ENCODE data around the gene TECPR2. TPM values are rescaled to one million over a fixed set of nuclear protein-coding genes. Genes with fewer than 3 reads are reported as not detected.

Gene TECPR2
- total RNA-seq, 1 donor from 2014 or later = 12.0 TPM

DNA sequence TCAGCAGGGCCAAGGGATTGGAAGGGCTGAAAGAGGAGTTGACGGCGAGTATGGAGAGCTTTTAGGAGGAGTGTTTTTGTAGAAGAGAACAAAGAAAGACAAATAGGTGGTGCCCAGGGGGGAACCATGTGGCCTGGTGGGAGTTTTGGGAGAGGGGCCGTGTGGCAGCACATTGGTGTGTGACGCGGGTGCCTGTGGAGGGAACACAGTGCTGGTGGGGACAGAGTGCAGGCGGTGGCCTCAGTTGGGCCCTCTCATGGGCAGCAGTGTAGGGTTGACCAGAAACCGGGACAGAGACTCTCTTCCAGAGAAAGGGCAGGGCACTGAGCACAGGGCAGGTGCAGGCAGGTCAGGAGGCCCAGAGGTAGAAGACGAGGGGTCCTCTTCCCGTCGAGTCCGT is 56.5 kb downstream of the TECPR2 start:
- H3K36me3 ChIP-seq (ENCODE audit: control insufficient read depth in 3 of 3, insufficient read depth in 3 of 3, low read length in 3 of 3) = peaks cover 18 to 34% (median 30%) of the 10 kb centered on the region in 3 donors
- no peak overlapping the region for H3K9ac ChIP-seq (ENCODE audit: low read depth in 1 of 3, low read length in 3 of 3)
- H3K27me3 ChIP-seq (ENCODE audit: control insufficient read depth in 3 of 3, insufficient read depth in 3 of 3, low read length in 3 of 3) = no peaks in the 10 kb centered on the region
- H3K4me1 ChIP-seq (ENCODE audit: control insufficient read depth in 3 of 3, insufficient read depth in 3 of 3, low read length in 3 of 3) = peaks cover 0 to 3% (median 3%) of the 10 kb centered on the region in 3 donors
- no peaks in the 10 kb centered on the region for H3K9me3 ChIP-seq (ENCODE audit: control insufficient read depth in 3 of 3, low read length in 3 of 3)
- H3K4me3 ChIP-seq (ENCODE audit: low read length in 3 of 3) = no peak overlapping the region
- no peak overlapping the region for H3K27ac ChIP-seq (ENCODE audit: low read depth, low read length)

- H3K36me3 ChIP-seq (ENCODE audit: control insufficient read depth in 3 of 3, insufficient read depth in 3 of 3, low read length in 3 of 3) = peaks cover 18 to 30% (median 26%) of the 10 kb centered on the region in 3 donors
- no peak overlapping the region for H3K4me3 ChIP-seq (ENCODE audit: low read length in 3 of 3)
- no peak overlapping the region for H3K9ac ChIP-seq (ENCODE audit: low read depth in 1 of 3, low read length in 3 of 3)
- H3K27me3 ChIP-seq (ENCODE audit: control insufficient read depth in 3 of 3, insufficient read depth in 3 of 3, low read length in 3 of 3) = no peaks in the 10 kb centered on the region
- H3K9me3 ChIP-seq (ENCODE audit: control insufficient read depth in 3 of 3, low read length in 3 of 3) = no peaks in the 10 kb centered on the region
- H3K27ac ChIP-seq (ENCODE audit: low read depth, low read length) = no peak overlapping the region
- peaks cover 0 to 3% (median 3%) of the 10 kb centered on the region in 3 donors for H3K4me1 ChIP-seq (ENCODE audit: control insufficient read depth in 3 of 3, insufficient read depth in 3 of 3, low read length in 3 of 3)
Observed at GRCh38 chr14:102419716-102420115, 57.0 kb downstream of the TECPR2 start.

DNA sequence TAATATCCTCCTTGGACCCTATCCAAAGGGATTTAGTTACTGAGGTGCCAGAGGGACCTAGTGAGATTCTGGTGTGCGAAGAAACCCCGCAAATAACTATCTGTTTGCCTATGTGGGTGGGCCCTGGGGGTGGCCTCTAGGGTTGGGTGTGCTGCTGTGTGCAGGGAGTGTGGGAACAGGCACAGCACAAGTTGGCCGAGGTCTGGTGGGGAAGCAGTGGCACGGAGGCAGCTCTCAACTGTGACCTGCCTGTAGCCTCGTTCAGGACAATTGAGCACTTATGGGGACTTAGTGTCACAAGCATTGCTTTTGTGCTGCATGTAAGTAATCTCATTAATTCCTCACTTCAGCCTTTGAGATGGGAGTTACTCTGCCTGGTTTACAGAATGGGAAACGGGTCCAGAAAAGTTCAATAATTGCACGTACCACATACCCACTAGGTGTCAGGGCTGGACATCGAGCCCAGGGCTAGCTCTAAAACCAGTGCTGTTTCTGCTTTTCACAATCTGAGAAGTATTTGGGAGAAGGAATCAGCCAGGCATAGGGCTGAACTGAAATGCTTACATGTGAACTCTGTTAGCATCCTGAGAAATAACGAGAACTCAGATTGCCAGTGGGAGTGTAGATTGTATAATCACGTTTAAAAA is 58.8 kb downstream of the TECPR2 start:
- Histone ChIP-seq H3K36me3 (ENCODE audit: control insufficient read depth in 3 of 3, insufficient read depth in 3 of 3, low read length in 3 of 3) (peaks cover 7 to 22% (median 15%) of the 10 kb centered on the region in 3 donors), H3K27me3 (ENCODE audit: control insufficient read depth in 3 of 3, insufficient read depth in 3 of 3, low read length in 3 of 3) (no peaks in the 10 kb centered on the region), H3K27ac (ENCODE audit: low read depth, low read length) (no peak overlapping the region), H3K4me1 (ENCODE audit: control insufficient read depth in 3 of 3, insufficient read depth in 3 of 3, low read length in 3 of 3) (peaks cover 0 to under 1% (median under 1%) of the 10 kb centered on the region in 3 donors), H3K4me3 (ENCODE audit: low read length in 3 of 3) (no peak overlapping the region), H3K9ac (ENCODE audit: low read depth in 1 of 3, low read length in 3 of 3) (no peak overlapping the region), H3K9me3 (ENCODE audit: control insufficient read depth in 3 of 3, low read length in 3 of 3) (no peaks in the 10 kb centered on the region)

DNA sequence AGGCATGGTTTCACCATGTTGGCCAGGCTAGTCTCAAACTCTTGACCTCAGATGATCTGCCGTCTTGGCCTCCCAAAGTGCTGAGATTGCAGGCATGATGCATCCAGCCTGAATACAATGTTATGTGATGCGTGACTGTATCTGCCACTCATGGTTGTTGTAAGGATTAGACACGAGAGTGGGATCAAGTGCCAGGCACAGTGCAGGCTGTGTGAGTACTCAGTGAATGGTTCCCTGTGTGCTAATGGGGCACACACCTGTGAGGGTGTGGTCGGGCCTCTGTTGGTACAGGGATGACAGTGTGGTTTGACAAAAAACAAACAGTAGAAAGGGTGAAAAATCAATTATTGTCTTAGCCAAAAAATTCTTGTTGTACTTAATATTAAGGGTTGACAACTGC is 61.8 kb downstream of the TECPR2 start:
- Histone ChIP-seq H3K4me3 (ENCODE audit: low read length in 3 of 3) (no peak overlapping the region), H3K9me3 (ENCODE audit: control insufficient read depth in 3 of 3, low read length in 3 of 3) (no peaks in the 10 kb centered on the region), H3K36me3 (ENCODE audit: control insufficient read depth in 3 of 3, insufficient read depth in 3 of 3, low read length in 3 of 3) (peaks cover 10 to 26% (median 19%) of the 10 kb centered on the region in 3 donors), H3K27ac (ENCODE audit: low read depth, low read length) (no peak overlapping the region), H3K9ac (ENCODE audit: low read depth in 1 of 3, low read length in 3 of 3) (no peak overlapping the region), H3K4me1 (ENCODE audit: control insufficient read depth in 3 of 3, insufficient read depth in 3 of 3, low read length in 3 of 3) (no peaks in the 10 kb centered on the region), H3K27me3 (ENCODE audit: control insufficient read depth in 3 of 3, insufficient read depth in 3 of 3, low read length in 3 of 3) (no peaks in the 10 kb centered on the region)

GRCh38 chr14:102424923-102425322 is 62.2 kb downstream of the TECPR2 start:
- H3K27ac ChIP-seq (ENCODE audit: low read depth, low read length) = no peak overlapping the region
- H3K4me3 ChIP-seq (ENCODE audit: low read length in 3 of 3) = no peak overlapping the region
- no peaks in the 10 kb centered on the region for H3K27me3 ChIP-seq (ENCODE audit: control insufficient read depth in 3 of 3, insufficient read depth in 3 of 3, low read length in 3 of 3)
- H3K36me3 ChIP-seq (ENCODE audit: control insufficient read depth in 3 of 3, insufficient read depth in 3 of 3, low read length in 3 of 3) = peaks cover 12 to 22% (median 19%) of the 10 kb centered on the region in 3 donors
- H3K9ac ChIP-seq (ENCODE audit: low read depth in 1 of 3, low read length in 3 of 3) = no peak overlapping the region
- H3K9me3 ChIP-seq (ENCODE audit: control insufficient read depth in 3 of 3, low read length in 3 of 3) = no peaks in the 10 kb centered on the region
- H3K4me1 ChIP-seq (ENCODE audit: control insufficient read depth in 3 of 3, insufficient read depth in 3 of 3, low read length in 3 of 3) = no peaks in the 10 kb centered on the region

DNA sequence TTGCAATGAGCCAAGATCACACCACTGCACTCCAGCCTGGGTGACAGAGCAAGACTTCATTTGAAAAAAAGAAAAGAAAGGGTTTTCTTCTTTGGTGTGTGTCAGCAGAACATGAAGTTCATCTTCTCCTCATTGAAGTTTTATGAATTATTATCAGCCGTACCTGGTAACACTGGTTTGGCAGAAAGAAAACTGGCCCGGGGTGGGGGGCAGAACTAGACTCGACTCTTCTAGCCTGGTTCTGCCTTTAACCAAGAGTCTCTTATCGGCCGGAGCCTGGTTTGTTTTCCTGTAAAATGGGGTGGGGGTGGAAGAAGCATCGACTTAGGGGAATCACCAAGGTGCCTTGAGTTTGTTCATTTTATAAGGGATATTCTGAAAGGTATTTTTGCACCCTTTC is 64.1 kb downstream of the TECPR2 start:
- H3K4me1 ChIP-seq (ENCODE audit: control insufficient read depth in 3 of 3, insufficient read depth in 3 of 3, low read length in 3 of 3) = no peaks in the 10 kb centered on the region
- H3K9ac ChIP-seq (ENCODE audit: low read depth in 1 of 3, low read length in 3 of 3) = no peak overlapping the region
- H3K36me3 ChIP-seq (ENCODE audit: control insufficient read depth in 3 of 3, insufficient read depth in 3 of 3, low read length in 3 of 3) = peaks cover 13 to 23% (median 19%) of the 10 kb centered on the region in 3 donors
- no peaks in the 10 kb centered on the region for H3K9me3 ChIP-seq (ENCODE audit: control insufficient read depth in 3 of 3, low read length in 3 of 3)
- H3K4me3 ChIP-seq (ENCODE audit: low read length in 3 of 3) = no peak overlapping the region
- H3K27me3 ChIP-seq (ENCODE audit: control insufficient read depth in 3 of 3, insufficient read depth in 3 of 3, low read length in 3 of 3) = no peaks in the 10 kb centered on the region
- H3K27ac ChIP-seq (ENCODE audit: low read depth, low read length) = no peak overlapping the region

- H3K36me3 ChIP-seq (ENCODE audit: control insufficient read depth in 3 of 3, insufficient read depth in 3 of 3, low read length in 3 of 3) = peaks cover 16 to 24% (median 20%) of the 10 kb centered on the region in 3 donors
- H3K4me1 ChIP-seq (ENCODE audit: control insufficient read depth in 3 of 3, insufficient read depth in 3 of 3, low read length in 3 of 3) = no peaks in the 10 kb centered on the region
- no peak overlapping the region for H3K4me3 ChIP-seq (ENCODE audit: low read length in 3 of 3)
- no peak overlapping the region for H3K9ac ChIP-seq (ENCODE audit: low read depth in 1 of 3, low read length in 3 of 3)
- H3K27me3 ChIP-seq (ENCODE audit: control insufficient read depth in 3 of 3, insufficient read depth in 3 of 3, low read length in 3 of 3) = no peaks in the 10 kb centered on the region
- no peaks in the 10 kb centered on the region for H3K9me3 ChIP-seq (ENCODE audit: control insufficient read depth in 3 of 3, low read length in 3 of 3)
- no peak overlapping the region for H3K27ac ChIP-seq (ENCODE audit: low read depth, low read length)
Observed at GRCh38 chr14:102427642-102428041, 64.9 kb downstream of the TECPR2 start.

- H3K27me3 ChIP-seq (ENCODE audit: control insufficient read depth in 3 of 3, insufficient read depth in 3 of 3, low read length in 3 of 3) = no peaks in the 10 kb centered on the region
- no peak overlapping the region for H3K9ac ChIP-seq (ENCODE audit: low read depth in 1 of 3, low read length in 3 of 3)
- no peaks in the 10 kb centered on the region for H3K9me3 ChIP-seq (ENCODE audit: control insufficient read depth in 3 of 3, low read length in 3 of 3)
- no peak overlapping the region for H3K4me3 ChIP-seq (ENCODE audit: low read length in 3 of 3)
- no peaks in the 10 kb centered on the region for H3K4me1 ChIP-seq (ENCODE audit: control insufficient read depth in 3 of 3, insufficient read depth in 3 of 3, low read length in 3 of 3)
- no peak overlapping the region for H3K27ac ChIP-seq (ENCODE audit: low read depth, low read length)
- peaks cover 20 to 31% (median 30%) of the 10 kb centered on the region in 3 donors for H3K36me3 ChIP-seq (ENCODE audit: control insufficient read depth in 3 of 3, insufficient read depth in 3 of 3, low read length in 3 of 3)
Observed at GRCh38 chr14:102430212-102430908, 67.6 kb downstream of the TECPR2 start.

DNA sequence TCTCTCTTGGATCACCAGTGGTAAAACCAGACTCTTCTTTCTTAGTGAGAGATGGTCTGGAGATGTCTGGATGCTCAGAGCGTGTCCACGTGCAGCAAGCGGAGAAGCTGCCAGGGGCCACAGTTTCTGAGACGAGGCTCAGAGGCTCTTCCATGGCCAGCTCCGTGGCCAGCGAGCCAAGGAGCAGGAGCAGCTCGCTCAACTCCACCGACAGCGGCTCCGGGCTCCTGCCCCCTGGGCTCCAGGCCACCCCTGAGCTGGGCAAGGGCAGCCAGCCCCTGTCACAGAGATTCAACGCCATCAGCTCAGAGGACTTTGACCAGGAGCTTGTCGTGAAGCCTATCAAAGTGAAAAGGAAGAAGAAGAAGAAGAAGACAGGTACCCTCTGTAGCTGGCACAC is 69.0 kb downstream of the TECPR2 start:
- Histone ChIP-seq H3K27me3 (ENCODE audit: control insufficient read depth in 3 of 3, insufficient read depth in 3 of 3, low read length in 3 of 3) (no peaks in the 10 kb centered on the region), H3K4me3 (ENCODE audit: low read length in 3 of 3) (no peak overlapping the region), H3K9ac (ENCODE audit: low read depth in 1 of 3, low read length in 3 of 3) (no peak overlapping the region), H3K27ac (ENCODE audit: low read depth, low read length) (no peak overlapping the region), H3K9me3 (ENCODE audit: control insufficient read depth in 3 of 3, low read length in 3 of 3) (no peaks in the 10 kb centered on the region), H3K36me3 (ENCODE audit: control insufficient read depth in 3 of 3, insufficient read depth in 3 of 3, low read length in 3 of 3) (peaks cover 20 to 40% (median 39%) of the 10 kb centered on the region in 3 donors), H3K4me1 (ENCODE audit: control insufficient read depth in 3 of 3, insufficient read depth in 3 of 3, low read length in 3 of 3) (no peaks in the 10 kb centered on the region)

DNA sequence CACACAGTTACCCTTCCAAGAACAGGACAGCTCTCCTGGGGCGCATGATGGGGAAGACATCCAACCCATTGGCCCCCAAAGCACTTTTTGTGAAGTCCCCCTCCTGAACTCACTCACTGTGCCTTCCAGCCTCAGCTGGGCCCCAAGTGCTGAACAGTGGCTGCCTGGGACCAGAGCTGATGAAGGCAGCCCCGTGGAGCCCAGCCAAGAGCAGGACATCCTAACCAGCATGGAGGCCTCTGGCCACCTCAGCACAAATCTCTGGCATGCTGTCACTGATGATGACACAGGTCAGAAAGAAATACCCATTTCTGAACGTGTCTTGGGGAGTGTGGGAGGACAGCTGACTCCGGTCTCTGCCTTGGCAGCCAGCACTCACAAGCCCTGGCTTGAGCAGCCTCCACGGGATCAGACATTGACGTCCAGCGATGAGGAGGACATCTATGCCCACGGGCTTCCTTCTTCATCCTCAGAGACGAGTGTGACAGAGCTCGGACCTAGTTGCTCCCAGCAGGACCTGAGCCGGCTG is 72.0 kb downstream of the TECPR2 start:
- no peaks in the 10 kb centered on the region for H3K27me3 ChIP-seq (ENCODE audit: control insufficient read depth in 3 of 3, insufficient read depth in 3 of 3, low read length in 3 of 3)
- no peaks in the 10 kb centered on the region for H3K9me3 ChIP-seq (ENCODE audit: control insufficient read depth in 3 of 3, low read length in 3 of 3)
- no peak overlapping the region for H3K27ac ChIP-seq (ENCODE audit: low read depth, low read length)
- no peak overlapping the region for H3K9ac ChIP-seq (ENCODE audit: low read depth in 1 of 3, low read length in 3 of 3)
- H3K36me3 ChIP-seq (ENCODE audit: control insufficient read depth in 3 of 3, insufficient read depth in 3 of 3, low read length in 3 of 3) = peaks cover 12 to 32% (median 32%) of the 10 kb centered on the region in 3 donors
- H3K4me3 ChIP-seq (ENCODE audit: low read length in 3 of 3) = no peak overlapping the region
- peaks cover 7 to 10% (median 8%) of the 10 kb centered on the region in 3 donors for H3K4me1 ChIP-seq (ENCODE audit: control insufficient read depth in 3 of 3, insufficient read depth in 3 of 3, low read length in 3 of 3)
